Measurements from ENCODE around the gene TSC22D3.

Gene TSC22D3

GRCh38 chrX:107730298-107730655, 45.3 kb downstream of the TSC22D3 start:
- DNase-seq: no peak

GRCh38 chrX:107729558-107730297, 45.9 kb downstream of the TSC22D3 start:
- DNase-seq: no peak

GRCh38 chrX:107728371-107729099, 47.1 kb downstream of the TSC22D3 start:
- DNase-seq: no peak

- no peak for DNase-seq
Observed at GRCh38 chrX:107726816-107727534, 48.6 kb downstream of the TSC22D3 start.

GRCh38 chrX:107725761-107726555, 49.6 kb downstream of the TSC22D3 start:
- DNase-seq: no peak

- DNase-seq: no peak
Observed at GRCh38 chrX:107724653-107725052, 50.9 kb downstream of the TSC22D3 start.

GRCh38 chrX:107723511-107723910, 52.1 kb downstream of the TSC22D3 start:
- DNase-seq: peak in 1 of 2 experiments; percentile 5

GRCh38 chrX:107721966-107722707, 53.5 kb downstream of the TSC22D3 start:
- DNase-seq: no peak

GRCh38 chrX:107721318-107721717, 54.3 kb downstream of the TSC22D3 start:
- no peak for DNase-seq

- DNase-seq: peak in 1 of 2 experiments; percentile 31
Observed at GRCh38 chrX:107718156-107718621, 57.4 kb downstream of the TSC22D3 start.

- DNase-seq: peak in 1 of 2 experiments; percentile 53
Observed at GRCh38 chrX:107716816-107717700, 58.5 kb downstream of the TSC22D3 start.

- DNase-seq: no peak
Observed at GRCh38 chrX:107716118-107716684, 59.4 kb downstream of the TSC22D3 start.

GRCh38 chrX:107715331-107716117, 60.1 kb downstream of the TSC22D3 start:
- no peak for DNase-seq

GRCh38 chrX:107714206-107714891, 61.2 kb downstream of the TSC22D3 start:
- no peak for DNase-seq

- no peak for DNase-seq
Observed at GRCh38 chrX:107713543-107714205, 61.9 kb downstream of the TSC22D3 start.

GRCh38 chrX:107713203-107713542, 62.4 kb downstream of the TSC22D3 start:
- DNase-seq: peak; percentile 7 to 43

GRCh38 chrX:107712231-107713202, 63.1 kb downstream of the TSC22D3 start:
- DNase-seq: no peak
